ENCODE results near the gene SEC22A. TPM values are rescaled to one million over a fixed set of nuclear protein-coding genes. Genes with fewer than 3 reads are reported as not detected.

The SEC22A gene
- total and polyA plus RNA-seq, 10 of the 15 experiments (the other 5 are each of a cell fraction or from before 2014, with no cell fraction given): 19.3 to 70.3 (median 36.7) TPM

DNA sequence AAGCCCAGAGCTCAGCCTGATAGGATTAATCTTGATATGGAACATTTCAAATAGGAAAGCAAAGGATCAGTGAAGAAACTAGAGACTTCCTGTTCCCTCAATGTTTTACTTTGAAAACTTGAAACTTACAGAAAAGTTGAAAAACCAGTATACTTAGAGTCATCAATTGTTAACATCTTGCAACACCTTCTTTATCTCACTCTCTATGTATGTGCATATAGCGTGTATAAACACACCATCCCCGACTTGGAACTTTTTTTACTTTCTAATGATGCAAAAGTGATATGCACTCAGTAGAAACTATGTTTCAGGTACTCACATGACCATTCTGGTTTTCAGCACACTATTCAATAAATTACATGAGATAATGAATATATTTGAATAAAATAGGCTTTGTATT, 60.5 kb downstream of the SEC22A start:
- peak; percentile 61 for FAIRE-seq
- Histone ChIP-seq H3K4me1 (ENCODE audit: control insufficient read depth, insufficient read depth, low read length) (no peaks in the 10 kb centered on the region), H3K9me3 (replicated peaks; ENCODE audit: control insufficient read depth, insufficient read depth, low read length) (no peaks in the 10 kb centered on the region; the same call in 2 of the 3 replicates), H3K36me3 (ENCODE audit: control insufficient read depth in 2 of 2, insufficient read depth in 2 of 2, low read length in 1 of 2) (no peaks in the 10 kb centered on the region; a peak in 1 of 4 replicates), H3K79me2 (ENCODE audit: control insufficient read depth, insufficient read depth, low read length) (no peaks in the 10 kb centered on the region), H3K27ac (ENCODE audit: control insufficient read depth, insufficient read depth) (no peak overlapping the region), H4K20me1 (ENCODE audit: control insufficient read depth, insufficient read depth) (no peaks in the 10 kb centered on the region), H2AFZ (ENCODE audit: control insufficient read depth, low read depth, low read length) (no peak overlapping the region), H3K4me2 (ENCODE audit: control insufficient read depth, insufficient read depth) (no peak overlapping the region), H3K4me3 (no peak overlapping the region), H3K27me3 (replicated peaks in 1 of 2; ENCODE audit: control insufficient read depth in 2 of 2, insufficient read depth in 2 of 2, low read length in 1 of 2) (no peaks in the 10 kb centered on the region), H3K9ac (ENCODE audit: control insufficient read depth, insufficient read depth, low read length) (no peak overlapping the region)
- RAD21 ChIA-PET (ENCODE audit: unreplicated experiment): no interaction called here
- no TSS peak for BruUV-seq (replicated peaks)
- SMC1A ChIA-PET (ENCODE audit: uncharacterized antibody, unreplicated experiment): no interaction called here
- WGBS (ENCODE audit: insufficient coverage, insufficient replicate concordance, low lambda C conversion rate, missing lambda C conversion rate): 97% methylated on average over 2 of the region's 2 CpGs
- POLR2A ChIA-PET: no interaction called here
- TF ChIP-seq, protein P1, sequence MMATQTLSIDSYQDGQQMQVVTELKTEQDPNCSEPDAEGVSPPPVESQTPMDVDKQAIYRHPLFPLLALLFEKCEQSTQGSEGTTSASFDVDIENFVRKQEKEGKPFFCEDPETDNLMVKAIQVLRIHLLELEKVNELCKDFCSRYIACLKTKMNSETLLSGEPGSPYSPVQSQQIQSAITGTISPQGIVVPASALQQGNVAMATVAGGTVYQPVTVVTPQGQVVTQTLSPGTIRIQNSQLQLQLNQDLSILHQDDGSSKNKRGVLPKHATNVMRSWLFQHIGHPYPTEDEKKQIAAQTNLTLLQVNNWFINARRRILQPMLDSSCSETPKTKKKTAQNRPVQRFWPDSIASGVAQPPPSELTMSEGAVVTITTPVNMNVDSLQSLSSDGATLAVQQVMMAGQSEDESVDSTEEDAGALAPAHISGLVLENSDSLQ (IDR thresholded peaks at IDR 0.05): no peak
- TF ChIP-seq ZNF384 (IDR thresholded peaks at IDR 0.05; ENCODE audit: borderline replicate concordance, low read depth, low read length): no peak
- TF ChIP-seq KLF5 (IDR thresholded peaks at IDR 0.05; ENCODE audit: partially characterized antibody): no peak
- TF ChIP-seq, protein P2, sequence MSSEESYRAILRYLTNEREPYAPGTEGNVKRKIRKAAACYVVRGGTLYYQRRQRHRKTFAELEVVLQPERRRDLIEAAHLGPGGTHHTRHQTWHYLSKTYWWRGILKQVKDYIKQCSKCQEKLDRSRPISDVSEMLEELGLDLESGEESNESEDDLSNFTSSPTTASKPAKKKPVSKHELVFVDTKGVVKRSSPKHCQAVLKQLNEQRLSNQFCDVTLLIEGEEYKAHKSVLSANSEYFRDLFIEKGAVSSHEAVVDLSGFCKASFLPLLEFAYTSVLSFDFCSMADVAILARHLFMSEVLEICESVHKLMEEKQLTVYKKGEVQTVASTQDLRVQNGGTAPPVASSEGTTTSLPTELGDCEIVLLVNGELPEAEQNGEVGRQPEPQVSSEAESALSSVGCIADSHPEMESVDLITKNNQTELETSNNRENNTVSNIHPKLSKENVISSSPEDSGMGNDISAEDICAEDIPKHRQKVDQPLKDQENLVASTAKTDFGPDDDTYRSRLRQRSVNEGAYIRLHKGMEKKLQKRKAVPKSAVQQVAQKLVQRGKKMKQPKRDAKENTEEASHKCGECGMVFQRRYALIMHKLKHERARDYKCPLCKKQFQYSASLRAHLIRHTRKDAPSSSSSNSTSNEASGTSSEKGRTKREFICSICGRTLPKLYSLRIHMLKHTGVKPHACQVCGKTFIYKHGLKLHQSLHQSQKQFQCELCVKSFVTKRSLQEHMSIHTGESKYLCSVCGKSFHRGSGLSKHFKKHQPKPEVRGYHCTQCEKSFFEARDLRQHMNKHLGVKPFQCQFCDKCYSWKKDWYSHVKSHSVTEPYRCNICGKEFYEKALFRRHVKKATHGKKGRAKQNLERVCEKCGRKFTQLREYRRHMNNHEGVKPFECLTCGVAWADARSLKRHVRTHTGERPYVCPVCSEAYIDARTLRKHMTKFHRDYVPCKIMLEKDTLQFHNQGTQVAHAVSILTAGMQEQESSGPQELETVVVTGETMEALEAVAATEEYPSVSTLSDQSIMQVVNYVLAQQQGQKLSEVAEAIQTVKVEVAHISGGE (CRISPR knock-in tag; IDR thresholded peaks at IDR 0.05): no peak
- no peak for TF ChIP-seq SMC3 (IDR thresholded peaks at IDR 0.05; ENCODE audit: borderline replicate concordance, low read length)
- TF ChIP-seq, protein P3, sequence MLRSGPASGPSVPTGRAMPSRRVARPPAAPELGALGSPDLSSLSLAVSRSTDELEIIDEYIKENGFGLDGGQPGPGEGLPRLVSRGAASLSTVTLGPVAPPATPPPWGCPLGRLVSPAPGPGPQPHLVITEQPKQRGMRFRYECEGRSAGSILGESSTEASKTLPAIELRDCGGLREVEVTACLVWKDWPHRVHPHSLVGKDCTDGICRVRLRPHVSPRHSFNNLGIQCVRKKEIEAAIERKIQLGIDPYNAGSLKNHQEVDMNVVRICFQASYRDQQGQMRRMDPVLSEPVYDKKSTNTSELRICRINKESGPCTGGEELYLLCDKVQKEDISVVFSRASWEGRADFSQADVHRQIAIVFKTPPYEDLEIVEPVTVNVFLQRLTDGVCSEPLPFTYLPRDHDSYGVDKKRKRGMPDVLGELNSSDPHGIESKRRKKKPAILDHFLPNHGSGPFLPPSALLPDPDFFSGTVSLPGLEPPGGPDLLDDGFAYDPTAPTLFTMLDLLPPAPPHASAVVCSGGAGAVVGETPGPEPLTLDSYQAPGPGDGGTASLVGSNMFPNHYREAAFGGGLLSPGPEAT (IDR thresholded peaks at IDR 0.05; ENCODE audit: low read depth): no peak
- no peak for TF ChIP-seq NFYA (IDR thresholded peaks at IDR 0.05; ENCODE audit: borderline replicate concordance, low read depth, low read length)
- TF ChIP-seq EGR1 (IDR thresholded peaks at IDR 0.05; ENCODE audit: borderline replicate concordance in 1 of 2, low read depth in 2 of 2, low read length in 2 of 2): no peak
- TF ChIP-seq SRF (IDR thresholded peaks at IDR 0.05; ENCODE audit: low read depth in 2 of 2, low read length in 2 of 2): no peak
- no peak for TF ChIP-seq PML (IDR thresholded peaks at IDR 0.05; ENCODE audit: low read length)
- no peak for TF ChIP-seq BMI1 (IDR thresholded peaks at IDR 0.05; ENCODE audit: borderline replicate concordance)
- TF ChIP-seq, protein P4, sequence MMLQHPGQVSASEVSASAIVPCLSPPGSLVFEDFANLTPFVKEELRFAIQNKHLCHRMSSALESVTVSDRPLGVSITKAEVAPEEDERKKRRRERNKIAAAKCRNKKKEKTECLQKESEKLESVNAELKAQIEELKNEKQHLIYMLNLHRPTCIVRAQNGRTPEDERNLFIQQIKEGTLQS (IDR thresholded peaks at IDR 0.05; ENCODE audit: borderline replicate concordance, extremely low read depth, low read depth, low read length): no peak
- no peak for TF ChIP-seq SREBF1 (IDR thresholded peaks at IDR 0.05; ENCODE audit: low read length)
- TF ChIP-seq, protein P5, sequence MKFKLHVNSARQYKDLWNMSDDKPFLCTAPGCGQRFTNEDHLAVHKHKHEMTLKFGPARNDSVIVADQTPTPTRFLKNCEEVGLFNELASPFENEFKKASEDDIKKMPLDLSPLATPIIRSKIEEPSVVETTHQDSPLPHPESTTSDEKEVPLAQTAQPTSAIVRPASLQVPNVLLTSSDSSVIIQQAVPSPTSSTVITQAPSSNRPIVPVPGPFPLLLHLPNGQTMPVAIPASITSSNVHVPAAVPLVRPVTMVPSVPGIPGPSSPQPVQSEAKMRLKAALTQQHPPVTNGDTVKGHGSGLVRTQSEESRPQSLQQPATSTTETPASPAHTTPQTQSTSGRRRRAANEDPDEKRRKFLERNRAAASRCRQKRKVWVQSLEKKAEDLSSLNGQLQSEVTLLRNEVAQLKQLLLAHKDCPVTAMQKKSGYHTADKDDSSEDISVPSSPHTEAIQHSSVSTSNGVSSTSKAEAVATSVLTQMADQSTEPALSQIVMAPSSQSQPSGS (IDR thresholded peaks at IDR 0.05; ENCODE audit: low read length): no peak
- no peak for TF ChIP-seq MEF2A (IDR thresholded peaks at IDR 0.05; ENCODE audit: insufficient read depth, low read depth, low read length)
- CTCF ChIA-PET: no interaction called here
- DNase-seq (ENCODE audit: low read depth, low spot score): no peak
- intact Hi-C loops (cut with micrococcal nuclease; ENCODE audit: unreplicated experiment): loop anchor here (5.0 kb wide), 1 partner anchor 320 kb away; no protein-coding TSS in a partner anchor
- ATAC-seq: no peak
- in situ Hi-C loops (cut with MboI): no loop called here

All from GM12878 (cell line).